Gastrocnemius medialis (tissue), 4 donors: ENCODE results near the gene NADK.
"Not testable (repeated sequence)": the region's sequence is repeated elsewhere in the genome, so short reads cannot be mapped to it uniquely, and the experiment has no call there.

Experiments used
- POLR2A ChIP-seq, 2 donors: fragments of 450-650 bp; IDR thresholded peaks; one replicate each; pipeline ENCODE4 v1.6.1; 2017; ENCODE audit warnings: antibody characterized with exemption in 2 of 2, mild to moderate bottlenecking in 2 of 2, moderate library complexity in 2 of 2
- TF ChIP-seq, protein P1 (sequence below), 5 experiments: fragments of 450-650 bp in 3 of 5; fragments of 200-600 bp in 2 of 5; sonication (generic) in 2 of 5; IDR thresholded peaks in 4 of 5; conservative IDR thresholded peaks in 1 of 5; 1 replicate in 4 of 5; 2 replicates in 1 of 5; pipeline ENCODE4 v1.5.1; 2016 to 2019; ENCODE audit warnings: antibody characterized with exemption in 5 of 5, mild to moderate bottlenecking in 3 of 5, moderate library complexity in 3 of 5

DNA sequence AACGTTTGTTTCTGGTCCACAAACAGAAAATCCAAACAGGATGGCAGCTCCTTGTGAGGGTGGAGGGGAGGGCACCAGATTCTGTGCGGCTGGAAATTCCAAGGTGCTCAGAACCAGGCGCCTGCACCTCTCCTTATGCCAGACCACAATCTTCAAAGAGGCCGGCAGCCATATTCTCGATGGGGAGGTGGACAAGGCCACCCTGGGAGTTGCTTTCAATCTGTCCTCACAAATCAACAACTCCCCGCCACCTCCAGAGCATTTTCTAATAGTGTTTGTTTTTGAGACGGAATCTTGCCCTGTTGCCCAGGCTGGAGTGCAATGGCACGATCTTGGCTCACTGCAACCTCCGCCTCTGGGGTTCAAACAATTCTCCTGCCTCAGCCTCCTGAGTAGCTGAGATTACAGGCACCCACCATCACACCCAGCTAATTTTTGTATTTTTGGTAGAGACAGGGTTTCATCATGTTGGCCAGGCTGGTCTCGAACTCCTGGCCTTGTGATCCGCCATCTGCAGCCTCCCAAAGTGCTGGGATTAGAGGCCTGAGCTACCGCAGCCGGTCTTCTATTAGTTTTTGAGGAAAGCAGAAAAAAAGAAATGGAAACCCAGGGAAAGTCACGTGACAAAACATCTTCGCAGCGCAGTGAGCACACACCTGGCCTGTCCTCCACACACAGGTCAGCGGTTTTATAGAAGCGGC lies 49.0 kb downstream of the NADK start:
- TF ChIP-seq, protein P1, sequence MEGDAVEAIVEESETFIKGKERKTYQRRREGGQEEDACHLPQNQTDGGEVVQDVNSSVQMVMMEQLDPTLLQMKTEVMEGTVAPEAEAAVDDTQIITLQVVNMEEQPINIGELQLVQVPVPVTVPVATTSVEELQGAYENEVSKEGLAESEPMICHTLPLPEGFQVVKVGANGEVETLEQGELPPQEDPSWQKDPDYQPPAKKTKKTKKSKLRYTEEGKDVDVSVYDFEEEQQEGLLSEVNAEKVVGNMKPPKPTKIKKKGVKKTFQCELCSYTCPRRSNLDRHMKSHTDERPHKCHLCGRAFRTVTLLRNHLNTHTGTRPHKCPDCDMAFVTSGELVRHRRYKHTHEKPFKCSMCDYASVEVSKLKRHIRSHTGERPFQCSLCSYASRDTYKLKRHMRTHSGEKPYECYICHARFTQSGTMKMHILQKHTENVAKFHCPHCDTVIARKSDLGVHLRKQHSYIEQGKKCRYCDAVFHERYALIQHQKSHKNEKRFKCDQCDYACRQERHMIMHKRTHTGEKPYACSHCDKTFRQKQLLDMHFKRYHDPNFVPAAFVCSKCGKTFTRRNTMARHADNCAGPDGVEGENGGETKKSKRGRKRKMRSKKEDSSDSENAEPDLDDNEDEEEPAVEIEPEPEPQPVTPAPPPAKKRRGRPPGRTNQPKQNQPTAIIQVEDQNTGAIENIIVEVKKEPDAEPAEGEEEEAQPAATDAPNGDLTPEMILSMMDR (IDR thresholded peaks at IDR 0.05 in 4 of 5, conservative IDR thresholded peaks at IDR 0.05 in 1 of 5): not testable (repeated sequence)
- not testable (repeated sequence) for TF ChIP-seq POLR2A (IDR thresholded peaks at IDR 0.05)
